GM19025 (cell line): ENCODE results near the gene TTC13.
"Not testable (repeated sequence)": the region's sequence is repeated elsewhere in the genome, so short reads cannot be mapped to it uniquely, and the experiment has no call there.

Source experiments
- ATAC-seq: cut with Tn5 transposase; IDR thresholded peaks from one replicate; pipeline ENCODE4 v1.9.1; 2021; ENCODE audit warnings: mild to moderate bottlenecking, low read depth, moderate library complexity; ENCODE audit not compliant: unreplicated experiment

TTC13 gene

DNA sequence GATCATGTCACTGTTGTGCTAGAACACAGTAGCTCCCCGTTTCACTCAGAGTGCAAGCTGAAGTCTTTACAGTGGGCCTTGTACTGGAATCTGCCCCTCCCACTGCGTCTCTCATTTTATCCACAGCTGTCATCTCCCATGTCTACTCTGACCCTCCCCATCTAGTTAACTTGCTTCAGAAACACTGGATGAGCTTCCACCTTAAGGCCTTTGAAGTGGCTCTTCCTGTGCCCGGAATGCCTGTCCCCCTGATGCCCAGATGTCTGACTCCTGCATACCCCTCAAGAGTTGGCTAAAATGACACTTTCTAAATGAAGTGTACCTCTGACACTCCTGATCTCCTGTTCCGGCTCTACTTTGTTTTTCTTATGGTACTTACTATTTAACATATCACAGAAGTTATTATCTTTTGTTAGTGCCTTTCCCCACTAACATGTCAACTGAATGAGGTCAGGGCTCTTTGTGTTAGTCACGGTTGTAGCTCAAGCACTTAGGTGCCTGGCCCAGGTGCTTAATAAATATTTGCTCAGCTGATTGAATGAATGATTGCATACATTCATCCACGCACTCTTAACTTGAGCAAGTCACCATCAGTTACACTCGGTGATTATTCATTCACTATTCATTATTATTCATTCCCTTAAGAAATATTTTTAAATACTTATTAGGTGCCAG is 13.6 kb upstream of the TTC13 start:
- ATAC-seq: no peak

DNA sequence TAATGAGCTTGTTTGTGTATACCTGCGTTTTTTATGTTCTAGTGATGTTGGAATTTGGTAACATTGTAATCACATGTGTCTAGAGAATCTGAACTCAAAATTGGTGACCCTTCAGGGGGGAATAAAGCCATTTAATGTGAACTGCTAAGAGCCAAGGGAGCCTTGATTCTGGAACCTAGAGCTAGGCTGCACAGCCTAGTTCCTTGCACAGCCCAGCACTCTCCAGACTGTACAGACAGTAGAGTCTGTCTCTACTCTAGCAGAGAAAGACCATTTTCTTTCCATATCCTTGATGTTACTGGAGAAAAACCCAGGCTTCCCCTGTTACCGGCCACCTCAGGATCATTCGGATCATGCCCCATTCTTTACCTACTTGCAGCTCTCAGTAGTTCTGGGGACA is 8.8 kb upstream of the TTC13 start:
- no peak for ATAC-seq

DNA sequence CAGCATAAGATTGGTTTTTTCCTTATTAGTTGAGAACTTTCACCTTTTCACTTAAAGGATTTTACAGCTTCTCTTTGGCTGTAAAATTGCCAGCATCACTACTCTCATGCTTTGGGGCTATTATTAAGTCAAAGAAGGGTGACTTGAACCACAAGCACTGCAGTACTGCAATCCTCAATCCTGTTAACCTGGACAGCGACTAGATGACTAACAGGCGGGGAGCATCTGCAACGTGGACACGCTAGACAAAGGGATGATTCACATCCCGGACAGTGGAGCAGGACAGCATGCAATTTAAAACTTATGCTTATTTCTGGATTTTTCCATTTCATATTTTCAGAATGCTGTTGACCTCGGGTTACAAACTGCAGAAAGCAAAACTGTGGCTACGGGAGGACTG is 8.3 kb upstream of the TTC13 start:
- ATAC-seq: no peak

DNA sequence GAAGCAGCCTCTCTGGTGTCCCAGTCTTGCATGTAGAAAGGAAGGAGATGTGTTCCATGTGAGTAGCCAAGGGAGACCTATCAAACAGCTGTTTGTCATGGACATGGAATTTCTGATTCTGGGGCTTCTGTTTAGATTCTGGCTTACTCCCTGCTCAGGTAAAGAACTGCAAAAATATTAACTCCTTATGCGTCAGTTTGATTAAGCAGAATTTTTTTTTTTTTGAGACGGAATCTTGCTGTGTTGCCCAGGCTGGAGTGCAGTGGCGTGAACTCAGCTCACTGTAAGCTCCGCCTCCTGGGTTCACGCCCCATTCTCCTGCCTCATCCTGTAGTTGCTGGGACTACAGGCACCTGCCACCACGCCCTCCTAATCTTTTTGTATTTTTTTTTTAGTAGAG is 7.0 kb upstream of the TTC13 start:
- no peak for ATAC-seq

DNA sequence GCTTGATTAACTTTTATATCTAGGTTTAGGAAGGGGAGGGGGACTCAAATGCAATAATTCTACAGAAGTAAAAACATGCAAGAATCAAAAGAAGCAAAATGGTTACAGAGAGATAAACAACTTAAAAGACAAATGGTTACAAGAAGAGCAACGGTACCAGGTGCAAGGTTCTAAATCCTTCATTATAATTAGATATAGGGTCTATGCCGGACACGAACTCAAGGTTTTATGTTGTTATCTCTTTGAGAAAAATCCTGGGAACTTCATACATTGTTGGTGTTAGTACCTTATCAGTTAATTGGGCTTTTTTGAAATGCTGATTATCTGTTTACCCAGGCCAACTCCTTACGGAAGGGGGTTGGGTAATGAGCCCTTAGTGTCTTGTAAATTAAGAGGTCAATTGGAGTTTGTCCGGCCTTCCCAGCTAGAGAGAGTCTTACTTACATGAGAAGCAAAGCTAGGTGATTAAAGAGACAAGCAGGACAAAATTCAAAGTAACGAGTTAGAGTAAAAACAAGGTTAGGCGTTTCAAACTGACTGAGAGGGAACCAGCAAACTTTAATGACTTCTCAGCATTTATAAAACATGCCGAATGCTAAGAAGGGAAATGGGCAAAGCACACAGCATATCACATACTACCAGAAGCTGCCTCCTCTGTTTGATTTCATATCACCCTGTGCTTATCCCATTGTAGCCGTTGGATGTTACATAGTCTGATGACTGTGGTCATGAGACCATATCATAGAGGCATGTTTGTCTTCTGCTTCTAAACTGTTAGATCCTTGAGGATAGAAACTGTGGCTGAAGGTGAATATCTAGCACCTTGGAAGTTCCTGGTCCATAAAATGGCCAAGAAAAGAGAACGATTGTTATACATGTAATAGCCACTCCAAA is 6.2 kb upstream of the TTC13 start:
- not testable (repeated sequence) for ATAC-seq

DNA sequence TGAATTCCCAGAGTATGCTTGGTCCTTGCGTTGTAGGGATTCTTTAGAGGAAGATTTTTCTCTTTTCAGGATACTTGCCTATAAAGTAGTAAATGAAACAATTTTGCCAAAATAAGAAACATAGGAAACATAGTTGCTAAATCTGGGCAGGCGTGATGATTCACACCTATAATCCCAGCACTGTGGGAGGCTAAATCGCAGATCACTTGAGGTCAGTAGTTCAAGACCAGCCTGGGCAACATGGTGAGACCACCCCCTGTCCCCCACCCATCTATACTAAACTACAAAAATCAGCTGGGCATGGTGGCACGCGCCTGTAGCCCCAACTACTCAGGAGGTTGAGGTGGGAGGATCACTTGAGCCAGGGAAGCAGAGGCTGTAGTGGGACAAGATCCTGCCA is 5.2 kb upstream of the TTC13 start:
- no peak for ATAC-seq

DNA sequence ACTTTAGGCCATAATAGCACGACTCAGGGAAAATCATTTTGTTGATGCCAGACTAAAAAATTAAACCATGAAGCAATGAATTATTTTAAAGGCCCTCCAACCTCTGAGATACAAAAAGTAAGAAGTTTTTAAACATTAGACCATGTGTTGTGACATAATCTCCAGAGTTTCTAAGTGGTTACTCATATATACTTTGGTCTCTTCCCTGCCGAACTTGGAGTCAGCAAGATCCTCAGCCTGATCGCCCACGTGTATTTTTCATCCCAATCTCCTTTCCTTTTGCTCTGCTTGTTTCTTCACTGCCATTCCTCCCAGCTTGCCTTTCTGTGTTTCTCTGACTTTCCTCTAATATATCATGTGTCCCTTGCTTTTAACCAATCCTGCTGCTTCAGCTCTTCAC is 4.0 kb upstream of the TTC13 start:
- no peak for ATAC-seq

DNA sequence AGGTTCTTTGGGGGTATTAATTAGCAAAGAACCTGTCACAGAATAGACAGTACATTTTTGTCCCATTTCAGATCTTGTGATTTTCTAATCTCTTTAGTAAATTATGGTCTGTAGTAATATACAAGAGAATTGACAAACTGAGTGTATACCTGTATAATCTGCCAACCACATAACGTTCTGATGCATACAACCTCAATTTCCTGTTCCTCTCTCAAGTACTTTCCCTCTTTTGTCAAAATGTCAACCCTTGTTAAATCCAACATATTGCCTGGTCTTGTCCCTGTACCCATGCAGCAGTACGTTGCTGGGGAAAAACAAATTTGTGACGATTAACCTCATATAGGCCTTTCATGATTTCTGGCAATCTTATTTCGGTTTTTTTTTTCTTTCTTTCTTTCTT is 1.3 kb upstream of the TTC13 start:
- no peak for ATAC-seq

DNA sequence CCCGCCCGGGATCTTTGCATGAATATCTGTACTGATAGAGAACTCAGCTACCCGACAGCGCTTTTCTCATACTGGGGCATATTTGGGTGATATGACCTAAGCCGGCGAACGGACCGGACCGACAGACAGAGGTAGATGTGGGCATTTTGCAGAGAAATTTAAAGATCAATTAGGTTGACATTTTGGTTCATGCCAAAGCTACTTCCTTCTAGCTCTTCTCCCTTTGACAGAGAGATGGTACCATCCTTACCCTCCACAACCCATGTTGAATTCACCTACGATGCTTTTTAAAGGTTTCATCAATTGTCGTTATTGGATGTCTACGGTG is 692 bp upstream of the TTC13 start:
- no peak for ATAC-seq

DNA sequence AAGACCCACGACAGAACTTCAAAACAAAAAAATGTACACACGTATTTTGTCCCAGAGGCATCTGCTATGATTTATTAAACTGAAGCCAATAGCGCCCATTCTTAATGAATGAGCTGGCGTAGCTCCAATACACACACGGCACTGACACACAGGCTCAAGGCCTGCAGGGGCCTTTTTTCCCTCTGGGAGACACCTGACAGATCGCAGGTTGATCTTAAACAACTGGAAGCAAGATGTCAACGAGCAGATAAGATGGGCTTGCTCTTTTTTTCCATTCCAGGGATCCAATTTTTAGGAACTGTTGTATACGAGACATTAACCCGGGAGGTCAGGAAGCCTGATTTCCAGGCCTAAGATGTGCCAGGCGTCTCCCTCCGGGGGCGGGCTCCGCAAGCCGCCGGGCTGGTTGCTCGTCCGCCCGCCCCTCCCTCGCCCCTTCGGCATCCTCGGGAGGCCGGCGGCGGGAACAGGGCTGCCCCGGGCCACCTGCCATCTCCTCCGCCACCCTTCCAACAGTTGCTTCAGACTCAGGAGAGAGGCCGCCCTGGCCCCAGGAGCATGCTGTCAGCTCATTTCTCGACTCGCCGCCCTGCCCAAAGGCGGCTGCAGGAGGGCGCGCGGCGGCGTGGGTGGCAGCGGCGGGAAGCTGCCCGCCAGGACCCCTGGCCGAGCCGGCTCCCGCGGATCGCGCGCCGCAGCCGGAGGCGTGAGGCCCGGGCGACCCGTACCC is 735 bp downstream of the TTC13 start:
- peak; percentile 4 for ATAC-seq

DNA sequence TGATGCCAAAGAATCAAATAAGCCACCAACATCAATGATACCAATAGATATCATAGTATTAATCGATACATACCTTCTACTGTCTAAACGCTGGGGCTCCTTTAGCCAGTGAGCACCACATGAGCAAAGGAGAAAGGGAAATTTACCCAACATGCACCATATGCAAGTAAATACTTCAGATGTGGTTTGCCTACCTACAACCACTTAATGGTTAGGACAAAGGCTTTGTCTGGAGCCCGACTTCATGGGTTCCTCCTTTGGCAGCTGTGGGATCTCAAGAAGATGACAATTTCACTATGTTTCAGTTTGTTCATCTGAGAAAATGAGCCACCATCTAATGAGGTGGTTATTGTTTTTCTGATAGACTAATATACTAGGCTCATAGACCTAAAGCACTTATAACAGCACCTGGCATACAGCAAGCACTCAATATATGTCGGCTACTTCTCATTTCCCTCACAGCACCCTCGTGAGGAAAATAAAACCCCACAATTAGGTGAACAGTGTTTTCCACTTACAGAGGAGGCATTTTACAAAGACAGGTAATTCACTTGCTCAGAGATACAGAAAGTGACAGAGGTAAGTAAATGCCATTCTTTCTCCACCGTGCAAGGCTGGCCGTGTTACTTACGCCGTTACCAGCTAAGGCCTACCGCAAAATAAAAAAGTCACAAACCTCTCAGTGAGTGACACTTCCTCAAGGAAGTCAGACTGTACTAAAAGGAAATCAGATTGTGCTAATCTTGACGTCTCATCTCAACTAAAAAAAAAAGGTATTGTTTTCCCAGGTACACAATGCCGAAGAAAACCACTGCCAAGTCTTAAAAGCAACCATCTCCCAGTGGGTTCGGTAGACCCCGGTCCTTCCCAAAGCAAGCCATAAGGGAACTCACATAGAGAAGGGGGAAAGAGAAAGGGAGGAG is 1.6 kb downstream of the TTC13 start:
- ATAC-seq: no peak

DNA sequence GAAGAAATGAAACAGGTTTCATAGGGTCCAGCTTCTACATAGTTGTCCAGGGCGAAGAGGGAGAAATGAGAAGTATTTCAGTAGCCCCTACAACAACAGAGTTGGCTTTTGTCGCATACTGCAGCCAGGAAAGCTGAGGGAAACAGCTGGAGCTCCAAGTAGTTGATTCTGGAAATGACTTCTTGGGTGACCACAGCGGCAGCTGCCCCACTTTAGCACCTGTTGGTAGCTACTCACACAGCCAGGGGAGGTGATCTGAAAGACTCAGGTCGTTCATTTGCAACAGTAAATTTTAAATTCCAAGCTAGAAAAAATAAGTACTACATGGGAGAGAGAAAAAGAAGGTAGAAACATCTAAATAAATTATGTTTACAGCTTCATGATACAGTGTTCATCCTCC is 2.3 kb downstream of the TTC13 start:
- no peak for ATAC-seq

DNA sequence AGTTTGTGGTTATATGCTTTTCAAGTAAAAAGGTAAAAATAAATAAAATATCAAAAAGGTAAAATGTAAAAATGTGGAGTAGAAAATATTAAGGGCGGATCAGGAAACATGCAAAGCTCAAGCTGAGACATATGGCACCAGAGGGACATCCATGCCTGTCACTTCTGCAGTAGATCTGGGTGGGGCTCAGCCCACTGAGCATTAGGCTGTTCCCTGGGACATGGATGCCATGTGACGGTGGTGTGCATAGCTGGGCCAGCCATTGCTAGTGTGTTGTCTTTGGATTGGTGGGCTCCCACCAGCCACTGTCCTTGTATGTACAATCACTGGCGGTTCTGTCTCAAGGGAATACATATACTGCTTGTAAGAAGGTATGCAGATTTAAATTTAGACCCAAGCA is 3.0 kb downstream of the TTC13 start:
- no peak for ATAC-seq

DNA sequence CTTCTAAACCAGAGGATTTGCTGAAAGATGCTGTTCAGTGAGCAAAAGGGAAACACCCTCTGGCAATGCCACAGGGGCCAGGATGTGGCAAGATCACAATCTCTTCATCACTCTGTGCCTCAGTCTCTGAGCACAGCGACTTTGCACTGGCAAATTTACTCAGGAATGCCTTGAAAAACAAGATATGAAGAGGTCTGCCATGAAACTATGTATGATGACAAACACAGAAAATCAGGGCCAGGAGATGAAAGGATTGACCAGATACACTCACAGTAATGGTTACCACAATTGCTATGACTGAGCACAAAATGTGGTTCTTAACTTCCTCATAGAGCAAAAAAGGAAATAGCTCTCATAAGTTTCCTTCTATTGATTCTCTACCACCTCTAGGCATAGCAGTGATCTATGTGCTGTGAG is 5.8 kb downstream of the TTC13 start:
- ATAC-seq: peak; percentile 37

DNA sequence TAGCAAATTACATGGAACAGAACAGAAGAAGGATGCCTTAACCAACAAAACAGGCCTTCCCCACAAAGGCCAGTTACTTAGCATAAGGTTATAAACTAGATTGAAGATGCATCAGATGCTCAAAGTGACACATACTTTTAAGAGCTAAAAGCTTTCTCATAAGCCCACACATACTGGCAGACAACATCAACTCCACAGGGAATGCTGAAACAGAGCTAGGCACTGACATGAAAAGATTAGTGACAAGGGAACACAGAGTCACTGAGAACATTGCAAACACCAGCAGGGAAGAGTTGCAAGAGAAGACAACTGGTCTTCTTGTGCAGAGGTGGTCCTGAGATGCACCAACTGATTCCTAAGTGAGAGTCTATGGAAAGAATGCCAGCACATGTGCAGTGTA is 6.9 kb downstream of the TTC13 start:
- ATAC-seq: no peak

DNA sequence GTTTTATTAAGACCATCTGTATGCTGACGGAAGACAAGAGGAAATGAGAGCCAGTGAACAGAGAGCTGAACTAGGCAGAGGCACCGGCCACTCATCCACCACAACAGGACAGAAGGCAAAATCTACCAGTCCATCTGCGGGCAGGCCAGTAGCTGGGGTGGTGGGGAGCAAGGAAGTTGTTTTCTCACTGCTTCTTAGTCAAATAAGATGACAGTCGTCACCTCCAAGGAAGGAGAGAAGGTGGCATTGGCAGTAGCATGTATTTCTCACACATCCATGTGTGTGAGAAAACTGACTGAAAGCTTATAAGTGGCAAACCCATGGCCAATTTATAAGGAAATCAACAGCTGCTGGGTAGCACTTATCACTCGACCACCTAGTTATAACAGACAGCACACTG is 8.2 kb downstream of the TTC13 start:
- ATAC-seq: no peak

DNA sequence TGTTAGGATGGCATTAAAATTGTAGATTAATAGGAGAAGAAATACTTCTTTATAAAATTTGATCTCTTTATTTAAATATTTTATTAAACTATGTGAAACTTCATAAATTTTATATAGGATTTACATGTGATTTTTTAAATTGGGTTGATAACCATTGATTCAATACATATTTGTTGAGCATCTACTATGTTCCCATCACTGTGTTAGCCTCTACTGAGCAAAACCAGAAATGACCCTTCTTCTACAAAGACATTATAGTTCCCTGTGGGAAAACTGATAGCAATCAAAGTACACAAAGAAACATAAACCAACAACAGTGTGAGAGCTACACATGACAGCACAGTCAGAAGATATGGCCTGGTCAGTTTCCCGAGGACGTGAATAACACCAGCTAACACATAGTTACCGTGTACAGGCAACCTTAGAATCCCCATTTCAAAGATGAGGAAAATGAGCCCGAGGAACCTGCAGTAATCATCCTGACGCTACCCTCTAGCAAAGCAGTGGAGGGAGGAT is 12.2 kb downstream of the TTC13 start:
- ATAC-seq: no peak

DNA sequence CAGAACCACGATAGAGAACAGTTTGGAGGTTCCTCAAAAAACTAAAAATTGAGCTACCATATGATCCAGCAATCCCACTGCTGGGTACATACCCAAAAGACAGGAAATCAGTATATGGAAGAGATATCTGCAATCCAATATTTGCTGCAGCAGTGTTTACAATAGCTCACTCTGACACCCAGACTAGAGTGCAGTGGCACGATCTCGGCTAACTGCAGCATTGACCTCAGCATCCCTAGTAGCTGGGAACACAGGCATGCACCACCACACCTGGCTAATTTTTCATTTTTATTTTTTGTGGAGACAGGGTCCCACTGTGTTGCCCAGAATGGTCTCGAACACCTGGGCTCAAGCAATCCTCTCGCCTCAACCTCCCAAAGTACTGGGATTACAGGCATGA is 13.1 kb downstream of the TTC13 start:
- no peak for ATAC-seq

DNA sequence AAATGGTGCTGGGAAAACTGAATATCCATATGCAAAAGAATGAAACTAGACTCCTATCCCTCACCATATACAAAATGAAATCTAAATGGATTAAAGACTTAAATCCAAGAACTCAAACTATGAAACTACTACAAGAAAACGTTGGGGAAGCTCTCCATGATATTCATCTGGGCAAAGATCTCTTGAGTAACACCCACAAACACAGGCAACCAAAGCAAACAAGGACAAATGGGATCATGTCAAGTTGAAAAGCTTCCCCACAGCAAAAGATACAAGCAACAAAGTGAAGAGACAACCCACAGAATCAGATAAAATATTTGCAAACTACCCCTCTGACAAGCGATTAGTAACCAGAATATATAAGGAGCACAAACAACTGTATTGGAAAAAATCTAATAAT is 13.8 kb downstream of the TTC13 start:
- no peak for ATAC-seq

DNA sequence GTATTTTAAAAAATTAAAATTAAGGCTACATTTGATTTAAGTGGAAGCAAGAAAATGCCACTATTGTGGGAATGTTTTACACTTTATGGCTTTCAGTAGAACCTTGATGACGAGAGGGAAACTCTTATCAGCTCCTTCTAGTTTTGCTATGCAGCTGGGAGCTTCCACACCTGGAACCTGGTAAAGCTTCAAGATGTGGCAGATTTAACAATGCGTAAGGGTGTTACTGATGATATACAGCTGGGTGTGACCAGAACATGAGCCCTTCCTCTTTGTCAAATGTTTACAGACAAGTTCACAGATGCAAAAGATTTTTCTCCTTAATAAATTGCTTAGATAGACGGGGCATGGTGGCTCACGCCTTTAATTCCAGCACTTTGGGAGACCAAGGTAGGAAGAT is 20.3 kb downstream of the TTC13 start:
- ATAC-seq: no peak
